Sigmoid colon (tissue), 7 donors: Measurements from ENCODE around the gene CS. TPM values are rescaled to one million over a fixed set of nuclear protein-coding genes. Genes with fewer than 3 reads are reported as not detected.

ENCODE experiments used
- DNase-seq: peaks from one replicate; pipeline ENCODE4 v3.0.0-alpha.2; 2019
- H3K27ac ChIP-seq, 4 donors: fragments of 200-600 bp; sonication (generic); one replicate each; pipeline ENCODE4 v1.5.1; 2016 to 2019; ENCODE audit warnings: mild to moderate bottlenecking in 1 of 4
- H3K27me3 ChIP-seq, 3 donors: fragments of 200-600 bp; sonication (generic); one replicate each; pipeline ENCODE4 v1.5.1; 2019; ENCODE audit warnings: mild to moderate bottlenecking in 1 of 3
- H3K36me3 ChIP-seq, 4 donors: fragments of 200-600 bp; sonication (generic); one replicate each; pipeline ENCODE4 v1.5.1; 2016 to 2019
- H3K4me1 ChIP-seq, 4 donors: fragments of 200-600 bp; sonication (generic); one replicate each; pipeline ENCODE4 v1.5.1; 2017 to 2019
- H3K4me3 ChIP-seq, 4 donors: fragments of 200-600 bp; sonication (generic); one replicate each; pipeline ENCODE4 v1.5.1; 2017 to 2019; ENCODE audit warnings: mild to moderate bottlenecking in 2 of 4, moderate library complexity in 1 of 4
- H3K9me3 ChIP-seq, 4 donors: fragments of 200-600 bp in 3 of 4; sonication (generic) in 3 of 4; one replicate each; pipeline versions ENCODE4 v1.5.1 to v1.6.1; 2013 to 2019
- CTCF ChIP-seq, 4 experiments: fragments of 450-650 bp in 3 of 4; fragments of 200-600 bp in 1 of 4; IDR thresholded peaks; one replicate each; pipeline ENCODE4 v1.5.1; 2016 to 2019; ENCODE audit warnings: antibody characterized with exemption in 4 of 4, mild to moderate bottlenecking in 3 of 4, moderate library complexity in 2 of 4
- EP300 ChIP-seq, 4 donors: sonication (generic); formaldehyde crosslinking; IDR thresholded peaks; one replicate each; pipeline ENCODE4 v1.6.1; 2017; ENCODE audit warnings: antibody characterized with exemption in 4 of 4
- POLR2A ChIP-seq, 2 donors: fragments of 450-650 bp; IDR thresholded peaks; one replicate each; pipeline ENCODE4 v1.6.1; 2016; ENCODE audit warnings: antibody characterized with exemption in 2 of 2, mild to moderate bottlenecking in 2 of 2, moderate library complexity in 2 of 2
- POLR2AphosphoS5 ChIP-seq, 4 donors: sonication (generic); formaldehyde crosslinking; IDR thresholded peaks; one replicate each; pipeline ENCODE4 v1.6.1; 2017; ENCODE audit warnings: antibody characterized with exemption in 4 of 4
- WGBS, 2 donors: extraction: QIAGEN DNeasy Blood & Tissue Kit; methylation state at CpG; one replicate each; pipeline ENCODE4 v1.1.7; 2013; 5-methylcytosine and 5-hydroxymethylcytosine counted together
- intact Hi-C: fragments of 100-400 bp; cut with DNase I; formaldehyde crosslinking; loops from one replicate; pipeline ENCODE4 v1.15.1; 2023
- polyA plus RNA-seq, 3 donors: library from polyadenylated mRNA; stranded (reverse); fragments of 200-250 nt; gene quantifications; one replicate each; pipeline ENCODE4 v1.2.3, GENCODE V29; 2013
- total RNA-seq, 4 donors: library from RNA; depleted of rRNA; stranded (reverse); fragments of >200 nt; gene quantifications; one replicate each; pipeline ENCODE4 v1.1.0, GENCODE V29; 2016
- donor health status: healthy with polysubstance abuse.
- donor health status: Bipolar disorder and iron deficiency.
- donor health status: healthy.

CS gene
- total and polyA plus RNA-seq, 7 donors: 75.9 to 151 (median 104) TPM

- DNase-seq: no peak
- Histone ChIP-seq H3K4me3 (peak overlapping the region; percentile 31 to 95 (median 78)), H3K36me3 (peaks cover 0 to 20% (median 2%) of the 10 kb centered on the region in 4 donors), H3K4me1 (peaks cover 0 to 62% (median 45%) of the 10 kb centered on the region in 4 donors), H3K27me3 (no peaks in the 10 kb centered on the region), H3K9me3 (no peaks in the 10 kb centered on the region), H3K27ac (peak overlapping the region; percentile 91 to 98 (median 95))
- intact Hi-C loops: loop anchor here (2.0 kb wide), 2 partner anchors 34 to 42 kb away; partner anchors contain the start of genes ANKRD52 and COQ10A
- WGBS, 2 donors: 53 to 55% methylated on average over 21 of the region's 21 CpGs
- TF ChIP-seq EP300 (IDR thresholded peaks at IDR 0.05) (no peak), POLR2AphosphoS5 (IDR thresholded peaks at IDR 0.05) (no peak), POLR2A (IDR thresholded peaks at IDR 0.05) (no peak), CTCF (IDR thresholded peaks at IDR 0.05) (no peak)
Measured at GRCh38 chr12:56300644-56301464, 724 bp upstream of the CS start.

- no peak for DNase-seq
- WGBS, 2 donors: 0 to 2% methylated on average over 10 of the region's 10 CpGs
- Histone ChIP-seq H3K9me3 (no peaks in the 10 kb centered on the region), H3K36me3 (peaks cover 0 to 8% (median 2%) of the 10 kb centered on the region in 4 donors), H3K27ac (peak overlapping the region; percentile 91 to 98 (median 95)), H3K4me3 (peak overlapping the region; percentile 67 to 95 (median 91)), H3K4me1 (peaks cover 0 to 74% (median 46%) of the 10 kb centered on the region in 4 donors), H3K27me3 (no peaks in the 10 kb centered on the region)
- no peak for TF ChIP-seq POLR2A (IDR thresholded peaks at IDR 0.05)
- TF ChIP-seq POLR2AphosphoS5 (IDR thresholded peaks at IDR 0.05): no peak
- TF ChIP-seq CTCF (IDR thresholded peaks at IDR 0.05): no peak
- no peak for TF ChIP-seq EP300 (IDR thresholded peaks at IDR 0.05)
- intact Hi-C loops: no loop called here
Measured at GRCh38 chr12:56299308-56299852, 750 bp downstream of the CS start.

- Histone ChIP-seq H3K4me3 (peak overlapping the region in 3 of 4 donors; percentile 67 to 95 (median 88)), H3K4me1 (peaks cover 0 to 75% (median 46%) of the 10 kb centered on the region in 4 donors), H3K36me3 (peaks cover 0 to 4% (median 1%) of the 10 kb centered on the region in 4 donors), H3K27me3 (no peaks in the 10 kb centered on the region), H3K27ac (peak overlapping the region; percentile 91 to 98 (median 95)), H3K9me3 (no peaks in the 10 kb centered on the region)
- DNase-seq: no peak
- WGBS, 2 donors: 52 to 70% methylated on average over 5 of the region's 5 CpGs
- intact Hi-C loops: no loop called here
- TF ChIP-seq CTCF (IDR thresholded peaks at IDR 0.05) (no peak), POLR2AphosphoS5 (IDR thresholded peaks at IDR 0.05) (no peak), POLR2A (IDR thresholded peaks at IDR 0.05) (no peak), EP300 (IDR thresholded peaks at IDR 0.05) (no peak)
Measured at GRCh38 chr12:56298828-56299227, 1.3 kb downstream of the CS start.

GRCh38 chr12:56297400-56297799, 2.7 kb downstream of the CS start:
- no peaks in the 10 kb centered on the region for H3K27me3 ChIP-seq
- intact Hi-C loops: no loop called here
- no peak overlapping the region for H3K4me3 ChIP-seq
- H3K27ac ChIP-seq: peak overlapping the region in 1 of 4 donors; percentile 9
- 85 to 94% methylated on average over 8 of the region's 8 CpGs for WGBS, 2 donors
- TF ChIP-seq POLR2AphosphoS5 (IDR thresholded peaks at IDR 0.05): no peak
- TF ChIP-seq EP300 (IDR thresholded peaks at IDR 0.05): no peak
- TF ChIP-seq CTCF (IDR thresholded peaks at IDR 0.05): no peak
- TF ChIP-seq POLR2A (IDR thresholded peaks at IDR 0.05): no peak
- H3K9me3 ChIP-seq: no peaks in the 10 kb centered on the region
- H3K36me3 ChIP-seq: peaks cover 0 to 4% (median 0%) of the 10 kb centered on the region in 4 donors
- peaks cover 0 to 72% (median 46%) of the 10 kb centered on the region in 4 donors for H3K4me1 ChIP-seq
- DNase-seq: no peak
